Sigmoid colon (tissue), 7 donors: ENCODE results near the gene KRT85. TPM values are rescaled to one million over a fixed set of nuclear protein-coding genes. Genes with fewer than 3 reads are reported as not detected.

Source experiments
- DNase-seq: peaks from one replicate; pipeline ENCODE4 v3.0.0-alpha.2; 2019
- H3K27ac ChIP-seq, 4 donors: fragments of 200-600 bp; sonication (generic); one replicate each; pipeline ENCODE4 v1.5.1; 2016 to 2019; ENCODE audit warnings: mild to moderate bottlenecking in 1 of 4
- H3K27me3 ChIP-seq, 3 donors: fragments of 200-600 bp; sonication (generic); one replicate each; pipeline ENCODE4 v1.5.1; 2019; ENCODE audit warnings: mild to moderate bottlenecking in 1 of 3
- H3K36me3 ChIP-seq, 4 donors: fragments of 200-600 bp; sonication (generic); one replicate each; pipeline ENCODE4 v1.5.1; 2016 to 2019
- H3K4me1 ChIP-seq, 4 donors: fragments of 200-600 bp; sonication (generic); one replicate each; pipeline ENCODE4 v1.5.1; 2017 to 2019
- H3K4me3 ChIP-seq, 4 donors: fragments of 200-600 bp; sonication (generic); one replicate each; pipeline ENCODE4 v1.5.1; 2017 to 2019; ENCODE audit warnings: mild to moderate bottlenecking in 2 of 4, moderate library complexity in 1 of 4
- H3K9me3 ChIP-seq, 4 donors: fragments of 200-600 bp in 3 of 4; sonication (generic) in 3 of 4; one replicate each; pipeline versions ENCODE4 v1.5.1 to v1.6.1; 2013 to 2019
- EP300 ChIP-seq, 4 donors: sonication (generic); formaldehyde crosslinking; IDR thresholded peaks; one replicate each; pipeline ENCODE4 v1.6.1; 2017; ENCODE audit warnings: antibody characterized with exemption in 4 of 4
- POLR2A ChIP-seq, 2 donors: fragments of 450-650 bp; IDR thresholded peaks; one replicate each; pipeline ENCODE4 v1.6.1; 2016; ENCODE audit warnings: antibody characterized with exemption in 2 of 2, mild to moderate bottlenecking in 2 of 2, moderate library complexity in 2 of 2
- POLR2AphosphoS5 ChIP-seq, 4 donors: sonication (generic); formaldehyde crosslinking; IDR thresholded peaks; one replicate each; pipeline ENCODE4 v1.6.1; 2017; ENCODE audit warnings: antibody characterized with exemption in 4 of 4
- WGBS, 2 donors: extraction: QIAGEN DNeasy Blood & Tissue Kit; methylation state at CpG; one replicate each; pipeline ENCODE4 v1.1.7; 2013; 5-methylcytosine and 5-hydroxymethylcytosine counted together
- intact Hi-C: fragments of 100-400 bp; cut with DNase I; formaldehyde crosslinking; loops from one replicate; pipeline ENCODE4 v1.15.1; 2023
- polyA plus RNA-seq, 3 donors: library from polyadenylated mRNA; stranded (reverse); fragments of 200-250 nt; gene quantifications; one replicate each; pipeline ENCODE4 v1.2.3, GENCODE V29; 2013
- total RNA-seq, 4 donors: library from RNA; depleted of rRNA; stranded (reverse); fragments of >200 nt; gene quantifications; one replicate each; pipeline ENCODE4 v1.1.0, GENCODE V29; 2016
- TF ChIP-seq, protein P1 (sequence below), 4 experiments: fragments of 450-650 bp in 3 of 4; fragments of 200-600 bp in 1 of 4; IDR thresholded peaks; one replicate each; pipeline ENCODE4 v1.5.1; 2016 to 2019; ENCODE audit warnings: antibody characterized with exemption in 4 of 4, mild to moderate bottlenecking in 3 of 4, moderate library complexity in 2 of 4
- donor health status: healthy with polysubstance abuse.
- donor health status: Bipolar disorder and iron deficiency.
- donor health status: healthy.

Gene KRT85
- total and polyA plus RNA-seq, 7 donors = not detected

DNA sequence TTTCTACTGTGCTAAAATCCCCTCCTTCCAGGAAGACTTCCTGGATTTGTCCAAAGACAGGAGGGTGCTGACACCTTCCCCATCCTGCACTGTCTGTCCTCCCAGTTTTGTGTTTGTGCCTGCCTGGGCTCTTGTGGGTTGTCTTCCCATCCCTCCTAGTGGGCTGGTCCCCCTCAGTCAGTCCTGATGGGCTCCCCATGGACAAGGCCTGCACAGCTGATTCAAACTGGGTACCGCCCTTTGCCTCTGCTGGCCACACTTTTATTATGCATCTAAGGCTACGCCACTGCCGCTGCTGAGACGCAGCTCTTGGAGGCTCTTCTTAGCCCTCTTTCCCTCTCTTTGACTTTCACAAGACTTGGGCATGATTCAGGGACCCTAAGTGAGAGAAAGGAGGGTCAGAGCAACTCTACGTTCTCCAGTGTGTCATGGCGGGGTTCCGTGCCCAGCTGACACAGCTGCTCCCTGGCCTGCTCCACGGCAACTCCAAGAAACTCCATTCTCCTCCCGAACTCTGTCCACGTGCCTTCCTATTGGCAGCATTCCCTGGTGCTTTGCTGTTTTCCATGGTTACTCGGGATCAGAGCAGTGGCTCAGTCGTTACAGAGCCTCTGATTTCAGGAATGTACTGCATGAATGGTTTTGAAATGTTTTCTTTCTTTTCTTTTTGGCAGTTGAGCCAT lies 3.8 kb upstream of the KRT85 start:
- WGBS, 2 donors = 73 to 76% methylated on average over 12 of the region's 12 CpGs
- H3K9me3 ChIP-seq = no peaks in the 10 kb centered on the region
- H3K36me3 ChIP-seq = no peaks in the 10 kb centered on the region
- intact Hi-C loops = loop anchor here (5.0 to 10.0 kb wide), 2 partner anchors 211 to 614 kb away; no protein-coding TSS in a partner anchor
- H3K4me3 ChIP-seq = no peak overlapping the region
- no peaks in the 10 kb centered on the region for H3K27me3 ChIP-seq
- H3K4me1 ChIP-seq = peaks cover 0 to 15% (median 0%) of the 10 kb centered on the region in 4 donors
- DNase-seq = peak; percentile 87
- TF ChIP-seq POLR2AphosphoS5 (IDR thresholded peaks at IDR 0.05) (no peak), POLR2A (IDR thresholded peaks at IDR 0.05) (no peak), EP300 (IDR thresholded peaks at IDR 0.05) (no peak)
- TF ChIP-seq, protein P1, sequence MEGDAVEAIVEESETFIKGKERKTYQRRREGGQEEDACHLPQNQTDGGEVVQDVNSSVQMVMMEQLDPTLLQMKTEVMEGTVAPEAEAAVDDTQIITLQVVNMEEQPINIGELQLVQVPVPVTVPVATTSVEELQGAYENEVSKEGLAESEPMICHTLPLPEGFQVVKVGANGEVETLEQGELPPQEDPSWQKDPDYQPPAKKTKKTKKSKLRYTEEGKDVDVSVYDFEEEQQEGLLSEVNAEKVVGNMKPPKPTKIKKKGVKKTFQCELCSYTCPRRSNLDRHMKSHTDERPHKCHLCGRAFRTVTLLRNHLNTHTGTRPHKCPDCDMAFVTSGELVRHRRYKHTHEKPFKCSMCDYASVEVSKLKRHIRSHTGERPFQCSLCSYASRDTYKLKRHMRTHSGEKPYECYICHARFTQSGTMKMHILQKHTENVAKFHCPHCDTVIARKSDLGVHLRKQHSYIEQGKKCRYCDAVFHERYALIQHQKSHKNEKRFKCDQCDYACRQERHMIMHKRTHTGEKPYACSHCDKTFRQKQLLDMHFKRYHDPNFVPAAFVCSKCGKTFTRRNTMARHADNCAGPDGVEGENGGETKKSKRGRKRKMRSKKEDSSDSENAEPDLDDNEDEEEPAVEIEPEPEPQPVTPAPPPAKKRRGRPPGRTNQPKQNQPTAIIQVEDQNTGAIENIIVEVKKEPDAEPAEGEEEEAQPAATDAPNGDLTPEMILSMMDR (IDR thresholded peaks at IDR 0.05) = no peak
- peak overlapping the region; percentile 13 to 39 (median 24) for H3K27ac ChIP-seq

DNA sequence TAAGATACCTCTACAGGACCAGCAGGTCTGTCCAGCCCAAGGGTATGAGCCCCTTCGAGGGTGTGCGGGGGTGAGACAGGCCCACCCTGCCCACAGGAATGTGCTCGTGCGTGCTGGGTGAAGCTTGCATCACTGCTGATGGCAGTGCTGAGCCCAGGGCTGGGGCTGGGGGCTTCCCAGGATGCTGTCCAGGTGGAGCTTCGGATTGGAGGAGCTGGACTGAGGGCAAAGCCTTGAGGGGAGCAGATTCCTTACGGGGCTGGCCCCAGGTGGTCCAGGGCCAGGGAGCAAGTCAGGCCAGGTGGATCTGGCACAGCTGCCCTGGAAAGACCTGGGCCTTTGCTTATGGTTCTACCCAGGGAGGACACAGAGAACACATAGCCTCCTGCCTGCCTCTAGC lies 2.5 kb upstream of the KRT85 start:
- Histone ChIP-seq H3K36me3 (no peaks in the 10 kb centered on the region), H3K4me3 (no peak overlapping the region), H3K27me3 (no peaks in the 10 kb centered on the region), H3K27ac (no peak overlapping the region), H3K9me3 (no peaks in the 10 kb centered on the region), H3K4me1 (peaks cover 0 to 15% (median 0%) of the 10 kb centered on the region in 4 donors)
- TF ChIP-seq POLR2AphosphoS5 (IDR thresholded peaks at IDR 0.05) (no peak), POLR2A (IDR thresholded peaks at IDR 0.05) (no peak), EP300 (IDR thresholded peaks at IDR 0.05) (no peak)
- TF ChIP-seq, protein P1 (IDR thresholded peaks at IDR 0.05) = no peak
- 80% methylated on average over 6 of the region's 6 CpGs for WGBS, 2 donors
- intact Hi-C loops = loop anchor here (5.0 to 10.0 kb wide), 2 partner anchors 212 to 615 kb away; no protein-coding TSS in a partner anchor
- no peak for DNase-seq

DNA sequence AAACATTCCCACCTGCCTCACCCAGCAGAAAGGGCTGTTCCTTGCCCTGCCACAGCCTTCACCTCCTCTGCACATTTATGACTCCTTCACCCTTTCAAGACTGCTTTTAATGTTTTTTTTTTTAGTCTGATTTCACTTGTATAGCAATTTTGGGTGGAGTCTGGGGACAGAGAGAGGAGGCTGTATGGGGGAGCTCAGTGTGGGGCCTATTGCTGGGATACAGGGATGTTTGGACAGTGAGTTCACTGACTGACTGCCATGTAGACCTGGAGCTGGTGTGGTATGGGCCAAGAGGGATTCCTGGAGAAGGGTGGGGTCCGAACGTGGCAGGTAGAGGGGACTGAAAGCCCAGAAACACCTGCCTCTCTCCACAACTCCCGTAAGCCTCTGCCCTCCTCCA lies 1.9 kb upstream of the KRT85 start:
- no peaks in the 10 kb centered on the region for H3K9me3 ChIP-seq

DNA sequence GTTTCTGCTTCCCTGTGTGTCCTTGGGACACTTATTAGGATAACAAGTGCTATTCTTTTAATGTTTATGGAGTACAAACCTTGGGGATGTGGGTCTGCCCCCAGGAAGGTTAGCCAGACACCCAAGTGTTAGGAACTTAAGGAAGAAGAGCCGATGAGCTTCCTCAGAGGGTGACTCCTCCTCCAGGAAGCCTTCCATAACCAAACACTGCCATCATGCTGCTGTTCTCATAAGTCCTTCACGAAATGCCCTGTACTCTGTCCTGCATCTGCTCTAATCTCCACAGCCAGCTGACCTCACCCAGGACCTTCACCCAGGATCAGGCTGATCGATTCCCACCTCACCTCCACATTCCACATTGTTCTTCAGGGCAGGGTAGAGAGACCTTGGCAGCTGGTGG lies 1.2 kb upstream of the KRT85 start:
- Histone ChIP-seq H3K9me3 (no peaks in the 10 kb centered on the region), H3K27me3 (no peaks in the 10 kb centered on the region), H3K36me3 (no peaks in the 10 kb centered on the region), H3K27ac (no peak overlapping the region), H3K4me1 (peaks cover 0 to 15% (median 0%) of the 10 kb centered on the region in 4 donors), H3K4me3 (no peak overlapping the region)
- WGBS, 2 donors = 53 to 70% methylated on average over 3 of the region's 3 CpGs
- intact Hi-C loops = no loop called here
- no peak for DNase-seq
- no peak for TF ChIP-seq POLR2AphosphoS5 (IDR thresholded peaks at IDR 0.05)
- no peak for TF ChIP-seq POLR2A (IDR thresholded peaks at IDR 0.05)
- TF ChIP-seq EP300 (IDR thresholded peaks at IDR 0.05) = no peak
- TF ChIP-seq, protein P1 (IDR thresholded peaks at IDR 0.05) = no peak

More for the DNA sequence above, 1.9 kb upstream of the KRT85 start:
- peaks cover 0 to 15% (median 0%) of the 10 kb centered on the region in 4 donors for H3K4me1 ChIP-seq
- 71 to 72% methylated on average over 3 of the region's 3 CpGs for WGBS, 2 donors
- DNase-seq = no peak
- no peaks in the 10 kb centered on the region for H3K27me3 ChIP-seq
- H3K4me3 ChIP-seq = no peak overlapping the region
- TF ChIP-seq POLR2A (IDR thresholded peaks at IDR 0.05) (no peak), POLR2AphosphoS5 (IDR thresholded peaks at IDR 0.05) (no peak), EP300 (IDR thresholded peaks at IDR 0.05) (no peak)
- TF ChIP-seq, protein P1 (IDR thresholded peaks at IDR 0.05) = no peak
- H3K27ac ChIP-seq = no peak overlapping the region
- H3K36me3 ChIP-seq = no peaks in the 10 kb centered on the region
- intact Hi-C loops = no loop called here
